ENCODE measurements around the gene ROBO1. TPM values are rescaled to one million over a fixed set of nuclear protein-coding genes. Genes with fewer than 3 reads are reported as not detected.
A peak's percentile ranks its signal among the peaks of the same experiment; 100 is the strongest.

Gene ROBO1
- total and polyA plus RNA-seq, 2 donors (not counting 3 experiments of a cell fraction or from before 2014, with no cell fraction given): 5.9 to 14.2 TPM

GRCh38 chr3:78604341-78604740 is 1163.5 kb downstream of the ROBO1 start:
- BruUV-seq (replicated peaks): no TSS peak
- CTCF ChIA-PET: interaction anchor here (1.5 kb wide), 1 partner anchor 9 kb away, joined by 3 read pairs; no protein-coding TSS in a partner anchor
- dilution Hi-C loops (cut with MboI; ENCODE audit: extremely low pct_ligation_motif_present, low sequenced_read_pairs) (no loop called here), intact Hi-C loops (cut with micrococcal nuclease) (no loop called here)
- H3K4me3 ChIP-seq (replicated peaks in 1 of 3; ENCODE audit: insufficient read depth in 1 of 3, low read depth in 1 of 3, low read length in 3 of 3): no peak overlapping the region
- no peaks in the 10 kb centered on the region for H3K9me3 ChIP-seq (replicated peaks; ENCODE audit: control insufficient read depth, insufficient read depth, low read length)
- DNase-seq (ENCODE audit: low read depth, low spot score) (peak; percentile 17), FAIRE-seq (no peak)
- no peaks in the 10 kb centered on the region for H4K20me1 ChIP-seq (replicated peaks; ENCODE audit: control insufficient read depth, extremely low read depth, insufficient read depth, low read length)
- H3K36me3 ChIP-seq (ENCODE audit: control insufficient read depth in 2 of 2, extremely low read depth in 1 of 2, insufficient read depth in 2 of 2, low read length in 2 of 2): no peaks in the 10 kb centered on the region
- H3K9ac ChIP-seq (replicated peaks; ENCODE audit: extremely low read depth, insufficient read depth, low read length): no peak overlapping the region
- H3K27me3 ChIP-seq (ENCODE audit: control insufficient read depth in 2 of 2, insufficient read depth in 2 of 2, low read length in 2 of 2): no peaks in the 10 kb centered on the region
- H3K4me2 ChIP-seq (ENCODE audit: insufficient read depth, low read length): no peak overlapping the region
- TF ChIP-seq JUN (IDR thresholded peaks at IDR 0.05; ENCODE audit: borderline replicate concordance, insufficient read depth, insufficient read length, low read depth): no peak
- TF ChIP-seq EZH2 (IDR thresholded peaks at IDR 0.05; ENCODE audit: borderline replicate concordance, low read depth, low read length, severe bottlenecking): no peak
- no peak for TF ChIP-seq GATA2 (IDR thresholded peaks at IDR 0.05; ENCODE audit: insufficient read depth, insufficient read length, low read depth, low read length)
- no peak for TF ChIP-seq MYC (IDR thresholded peaks at IDR 0.05; ENCODE audit: low read depth, low read length)
- TF ChIP-seq MAX (IDR thresholded peaks at IDR 0.05; ENCODE audit: insufficient read depth, insufficient read length): no peak
- TF ChIP-seq CTCF (IDR thresholded peaks at IDR 0.05; ENCODE audit: extremely low read depth in 1 of 2, insufficient read depth in 1 of 2, low read depth in 1 of 2, low read length in 2 of 2): no peak
- TF ChIP-seq POLR2AphosphoS5 (IDR thresholded peaks at IDR 0.05; ENCODE audit: insufficient read depth, low read depth, low read length): no peak
- TF ChIP-seq POLR2A (IDR thresholded peaks at IDR 0.05; ENCODE audit: low read depth, low read length): no peak
- no peak for TF ChIP-seq FOS (IDR thresholded peaks at IDR 0.05; ENCODE audit: borderline replicate concordance, insufficient read depth, low read length)
- H2AFZ ChIP-seq (ENCODE audit: low read depth, low read length): no peak overlapping the region
- POLR2A ChIA-PET: no interaction called here
- no peaks in the 10 kb centered on the region for H3K4me1 ChIP-seq (ENCODE audit: control insufficient read depth, extremely low read depth, insufficient read depth, low read length)
- H3K79me2 ChIP-seq (ENCODE audit: control insufficient read depth, insufficient read depth, low read length): no peaks in the 10 kb centered on the region
- no peaks in the 10 kb centered on the region for H3K9me1 ChIP-seq (replicated peaks; ENCODE audit: control insufficient read depth, extremely low read depth, insufficient read depth, low read length)
- no peak overlapping the region for H3K27ac ChIP-seq (ENCODE audit: insufficient read depth, low read depth, low read length)

Data from endothelial cell of umbilical vein (primary cell).